Neural progenitor cell (in vitro differentiated cells): ENCODE results near the gene PARK7.

Experiments
- CTCF ChIP-seq: fragments of 200-600 bp; sonication (generic); IDR thresholded peaks from 2 replicates; pipeline ENCODE4 v1.5.1; 2017; ENCODE audit warnings: antibody characterized with exemption, mild to moderate bottlenecking
- EZH2phosphoT487 ChIP-seq: fragments of 200-600 bp; sonication (generic); IDR thresholded peaks from 2 replicates; pipeline ENCODE4 v1.6.1; 2017; ENCODE audit warnings: antibody characterized with exemption

GRCh38 chr1:8018492-8019228 lies 57.1 kb downstream of the PARK7 start:
- no peak for TF ChIP-seq CTCF
- TF ChIP-seq EZH2phosphoT487, result no peak
